ENCODE data around the gene MED17. TPM values are rescaled to one million over a fixed set of nuclear protein-coding genes. Genes with fewer than 3 reads are reported as not detected.

The MED17 gene
- total and polyA plus RNA-seq, 10 of the 15 experiments (the other 5 are each of a cell fraction or from before 2014, with no cell fraction given): 7.3 to 38.7 (median 28.3) TPM

DNA sequence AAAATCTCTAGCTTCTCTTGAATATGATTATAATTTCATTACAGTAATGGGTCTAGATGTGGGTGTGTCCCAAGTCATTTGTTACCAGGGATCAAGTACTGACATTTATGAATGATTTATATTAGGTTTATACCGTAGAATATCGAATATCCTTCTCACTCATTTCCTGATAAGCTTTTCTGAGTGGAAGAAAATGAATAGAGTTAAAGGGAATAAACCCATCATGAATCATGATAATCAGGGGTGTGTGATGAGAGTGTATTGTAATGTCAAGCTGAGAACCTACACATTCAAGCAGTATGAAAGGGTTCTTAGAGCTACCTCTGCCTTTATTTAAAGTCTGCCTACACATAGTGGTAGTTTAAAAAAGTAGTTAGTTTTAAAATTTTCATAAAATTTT lies 17.3 kb downstream of the MED17 start (continued):
- TF ChIP-seq, protein P1, sequence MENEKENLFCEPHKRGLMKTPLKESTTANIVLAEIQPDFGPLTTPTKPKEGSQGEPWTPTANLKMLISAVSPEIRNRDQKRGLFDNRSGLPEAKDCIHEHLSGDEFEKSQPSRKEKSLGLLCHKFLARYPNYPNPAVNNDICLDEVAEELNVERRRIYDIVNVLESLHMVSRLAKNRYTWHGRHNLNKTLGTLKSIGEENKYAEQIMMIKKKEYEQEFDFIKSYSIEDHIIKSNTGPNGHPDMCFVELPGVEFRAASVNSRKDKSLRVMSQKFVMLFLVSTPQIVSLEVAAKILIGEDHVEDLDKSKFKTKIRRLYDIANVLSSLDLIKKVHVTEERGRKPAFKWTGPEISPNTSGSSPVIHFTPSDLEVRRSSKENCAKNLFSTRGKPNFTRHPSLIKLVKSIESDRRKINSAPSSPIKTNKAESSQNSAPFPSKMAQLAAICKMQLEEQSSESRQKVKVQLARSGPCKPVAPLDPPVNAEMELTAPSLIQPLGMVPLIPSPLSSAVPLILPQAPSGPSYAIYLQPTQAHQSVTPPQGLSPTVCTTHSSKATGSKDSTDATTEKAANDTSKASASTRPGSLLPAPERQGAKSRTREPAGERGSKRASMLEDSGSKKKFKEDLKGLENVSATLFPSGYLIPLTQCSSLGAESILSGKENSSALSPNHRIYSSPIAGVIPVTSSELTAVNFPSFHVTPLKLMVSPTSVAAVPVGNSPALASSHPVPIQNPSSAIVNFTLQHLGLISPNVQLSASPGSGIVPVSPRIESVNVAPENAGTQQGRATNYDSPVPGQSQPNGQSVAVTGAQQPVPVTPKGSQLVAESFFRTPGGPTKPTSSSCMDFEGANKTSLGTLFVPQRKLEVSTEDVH (IDR thresholded peaks at IDR 0.05; ENCODE audit: low read depth, partially characterized antibody): no peak
- no peak for TF ChIP-seq SIX5 (IDR thresholded peaks at IDR 0.05; ENCODE audit: low read depth, low read length, severe bottlenecking)
- TF ChIP-seq CHD4 (IDR thresholded peaks at IDR 0.05): no peak
- no peak for TF ChIP-seq RAD51 (IDR thresholded peaks at IDR 0.05)
- no peak for TF ChIP-seq SIN3A (IDR thresholded peaks at IDR 0.05; ENCODE audit: low read depth, low read length)
- no peak for TF ChIP-seq RELA (IDR thresholded peaks at IDR 0.05; ENCODE audit: borderline replicate concordance, partially characterized antibody)
- TF ChIP-seq, protein P2, sequence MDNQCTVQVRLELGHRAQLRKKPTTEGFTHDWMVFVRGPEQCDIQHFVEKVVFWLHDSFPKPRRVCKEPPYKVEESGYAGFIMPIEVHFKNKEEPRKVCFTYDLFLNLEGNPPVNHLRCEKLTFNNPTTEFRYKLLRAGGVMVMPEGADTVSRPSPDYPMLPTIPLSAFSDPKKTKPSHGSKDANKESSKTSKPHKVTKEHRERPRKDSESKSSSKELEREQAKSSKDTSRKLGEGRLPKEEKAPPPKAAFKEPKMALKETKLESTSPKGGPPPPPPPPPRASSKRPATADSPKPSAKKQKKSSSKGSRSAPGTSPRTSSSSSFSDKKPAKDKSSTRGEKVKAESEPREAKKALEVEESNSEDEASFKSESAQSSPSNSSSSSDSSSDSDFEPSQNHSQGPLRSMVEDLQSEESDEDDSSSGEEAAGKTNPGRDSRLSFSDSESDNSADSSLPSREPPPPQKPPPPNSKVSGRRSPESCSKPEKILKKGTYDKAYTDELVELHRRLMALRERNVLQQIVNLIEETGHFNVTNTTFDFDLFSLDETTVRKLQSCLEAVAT (IDR thresholded peaks at IDR 0.05): no peak
- no peak for TF ChIP-seq SRF (IDR thresholded peaks at IDR 0.05; ENCODE audit: low read depth in 2 of 2, low read length in 2 of 2)
- no peak for TF ChIP-seq SREBF2 (IDR thresholded peaks at IDR 0.05; ENCODE audit: low read length)
- no peak for TF ChIP-seq HDAC2 (IDR thresholded peaks at IDR 0.05)
- TF ChIP-seq MEF2B (IDR thresholded peaks at IDR 0.05; ENCODE audit: partially characterized antibody, poor library complexity, severe bottlenecking): no peak
- no peak for TF ChIP-seq CBX5 (IDR thresholded peaks at IDR 0.05; ENCODE audit: low read depth)
- no peak for TF ChIP-seq IRF4 (IDR thresholded peaks at IDR 0.05; ENCODE audit: low read depth, low read length)
- TF ChIP-seq SUZ12 (IDR thresholded peaks at IDR 0.05; ENCODE audit: unreplicated experiment): no peak
- no peak for TF ChIP-seq NFYA (IDR thresholded peaks at IDR 0.05; ENCODE audit: borderline replicate concordance, low read depth, low read length)

All from GM12878 (cell line).